GM18517 (cell line): Measurements from ENCODE around the gene OR11A1.

Source experiments
- ATAC-seq: cut with Tn5 transposase; IDR thresholded peaks from one replicate; pipeline ENCODE4 v1.9.1; 2021; ENCODE audit warnings: mild to moderate bottlenecking, moderate library complexity; ENCODE audit not compliant: unreplicated experiment

OR11A1 gene

GRCh38 chr6:29456971-29457370, at the start of gene OR11A1, which contains the start of gene OR2H1:
Gene OR11A1 (minus strand): TSS chr6:29457071. CDS start chr6:29427641, 29,430 bp downstream.
Gene OR2H1 (plus strand): TSS chr6:29457155. CDS start chr6:29461770, 4,615 bp downstream.
- no peak for ATAC-seq

GRCh38 chr6:29506446-29507067, 49.7 kb upstream of the OR11A1 start:
- no peak for ATAC-seq

- ATAC-seq: no peak
Observed at GRCh38 chr6:29505808-29506207, 48.9 kb upstream of the OR11A1 start.

GRCh38 chr6:29504961-29505360, 48.1 kb upstream of the OR11A1 start:
- ATAC-seq: no peak

GRCh38 chr6:29502597-29502996, 45.7 kb upstream of the OR11A1 start:
- ATAC-seq: no peak

- ATAC-seq: no peak
Observed at GRCh38 chr6:29502181-29502580, 45.3 kb upstream of the OR11A1 start.

- ATAC-seq: no peak
Observed at GRCh38 chr6:29501106-29501505, 44.2 kb upstream of the OR11A1 start.

DNA sequence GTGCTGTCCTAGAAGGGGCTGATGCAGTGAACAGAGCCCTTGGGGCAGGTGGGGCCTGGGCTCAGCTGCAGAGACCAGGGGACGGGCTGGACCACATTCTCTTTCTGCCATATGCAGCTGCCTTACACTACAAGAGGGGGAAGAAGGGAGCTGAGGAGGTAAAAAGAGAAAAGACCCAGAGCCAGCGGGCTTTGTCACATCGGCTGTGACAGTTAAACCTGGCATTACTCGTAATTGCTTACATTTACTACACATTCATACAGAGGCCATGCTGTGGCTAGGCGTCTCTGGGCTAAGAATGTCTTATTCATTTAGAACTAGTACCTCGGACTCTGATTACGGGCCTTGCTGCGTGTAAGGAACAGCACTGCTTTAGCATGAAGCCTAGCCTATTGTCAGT, 43.7 kb upstream of the OR11A1 start:
- ATAC-seq: no peak

- no peak for ATAC-seq
Observed at GRCh38 chr6:29499704-29500103, 42.8 kb upstream of the OR11A1 start.

DNA sequence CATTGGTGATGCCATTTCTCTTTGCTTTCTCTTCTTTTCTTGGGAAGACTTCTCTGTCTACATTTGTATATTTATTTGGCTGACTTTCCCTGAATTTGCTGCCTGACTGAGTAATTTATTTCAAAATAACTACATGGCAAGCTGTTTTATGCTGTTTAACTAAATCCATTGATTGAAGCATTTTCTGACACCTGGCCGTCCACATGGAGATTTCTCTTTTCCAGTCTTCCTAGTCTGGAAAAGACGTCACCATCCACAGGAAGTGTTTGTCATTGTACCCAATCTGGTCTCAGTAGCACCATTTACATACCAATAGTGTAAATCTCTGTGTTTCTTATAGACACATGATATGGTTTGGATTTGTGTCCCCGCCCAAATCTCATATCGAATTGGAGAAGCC, 40.1 kb upstream of the OR11A1 start:
- ATAC-seq: no peak

DNA sequence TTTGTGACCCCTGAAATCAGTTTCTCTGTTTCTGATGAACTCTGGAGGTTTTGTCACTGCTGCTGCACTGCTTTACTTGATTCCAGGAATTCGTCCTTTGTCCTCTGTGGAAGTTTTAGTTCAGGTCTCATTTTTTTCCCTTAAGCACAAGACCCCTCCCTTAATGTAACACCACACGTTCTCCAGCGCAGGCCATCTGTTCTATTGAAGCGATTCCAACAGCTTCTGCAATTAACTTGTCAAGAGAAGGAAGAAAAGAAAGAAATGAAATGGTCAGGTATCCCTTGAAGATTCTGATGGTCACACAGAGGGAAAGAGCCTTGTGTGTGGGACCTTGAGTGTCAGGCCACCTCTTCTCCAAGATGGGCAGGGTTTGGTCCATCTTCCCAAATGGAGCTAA, 38.7 kb upstream of the OR11A1 start:
- ATAC-seq: no peak

DNA sequence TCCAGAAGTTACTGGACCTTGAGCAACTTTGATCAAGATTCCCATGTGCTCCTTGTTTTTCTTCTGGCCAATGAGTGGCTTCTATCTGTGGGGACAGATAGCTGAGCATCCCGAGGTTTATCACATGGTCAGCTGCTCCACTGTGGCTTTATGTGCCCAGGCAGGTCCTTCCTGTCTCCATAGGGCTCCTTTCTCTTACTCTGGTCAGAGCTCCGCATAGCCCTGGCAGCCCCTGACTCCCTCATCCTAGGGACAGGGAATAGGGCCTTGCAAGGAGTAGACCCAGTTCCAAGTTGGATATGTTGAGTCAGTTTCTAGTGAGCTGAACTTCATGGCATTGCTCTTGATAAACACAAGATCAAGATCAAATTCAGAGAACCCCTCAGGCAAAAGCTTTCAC, 37.3 kb upstream of the OR11A1 start:
- ATAC-seq: no peak

DNA sequence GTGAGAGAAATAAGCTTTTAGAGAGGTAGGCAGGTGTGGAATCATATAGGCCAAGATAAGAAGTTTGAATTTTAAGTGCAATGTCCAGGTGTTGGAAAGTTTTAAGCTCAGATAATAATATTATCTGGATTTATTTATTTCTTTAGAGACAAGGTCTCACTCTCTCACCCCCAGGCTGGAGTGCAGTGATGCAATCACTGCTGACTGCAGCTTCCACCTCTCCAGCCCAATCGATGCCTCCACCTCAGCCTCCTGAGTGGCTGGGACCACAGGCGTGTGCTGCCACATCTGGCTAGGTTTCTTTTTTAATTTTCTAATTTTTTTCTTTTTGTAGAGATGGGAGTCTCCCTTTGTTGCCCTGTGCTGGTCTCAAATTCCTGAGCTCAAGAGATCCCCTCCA, 36.4 kb upstream of the OR11A1 start:
- ATAC-seq: no peak

DNA sequence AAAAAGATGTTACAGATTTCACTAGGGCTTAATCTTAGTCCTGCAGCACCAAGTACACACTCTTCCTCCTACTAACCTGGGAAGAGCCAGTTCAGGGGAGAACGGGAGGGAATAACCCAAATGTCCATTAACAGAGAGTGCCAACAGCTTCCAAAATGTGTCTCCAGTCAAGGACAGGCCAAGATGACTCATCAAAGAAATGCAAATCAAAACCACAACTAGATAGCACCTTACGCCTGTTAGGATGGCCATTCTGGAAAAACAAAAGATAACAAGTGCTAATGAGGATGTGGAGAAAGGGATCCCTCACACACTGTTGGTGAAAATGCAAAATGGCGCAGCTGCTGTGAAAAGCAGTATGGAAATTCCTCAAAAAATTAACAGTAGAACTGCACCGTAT, 34.7 kb upstream of the OR11A1 start:
- no peak for ATAC-seq

GRCh38 chr6:29490552-29490951, 33.7 kb upstream of the OR11A1 start:
- no peak for ATAC-seq

- ATAC-seq: no peak
Observed at GRCh38 chr6:29490055-29490454, 33.2 kb upstream of the OR11A1 start.

DNA sequence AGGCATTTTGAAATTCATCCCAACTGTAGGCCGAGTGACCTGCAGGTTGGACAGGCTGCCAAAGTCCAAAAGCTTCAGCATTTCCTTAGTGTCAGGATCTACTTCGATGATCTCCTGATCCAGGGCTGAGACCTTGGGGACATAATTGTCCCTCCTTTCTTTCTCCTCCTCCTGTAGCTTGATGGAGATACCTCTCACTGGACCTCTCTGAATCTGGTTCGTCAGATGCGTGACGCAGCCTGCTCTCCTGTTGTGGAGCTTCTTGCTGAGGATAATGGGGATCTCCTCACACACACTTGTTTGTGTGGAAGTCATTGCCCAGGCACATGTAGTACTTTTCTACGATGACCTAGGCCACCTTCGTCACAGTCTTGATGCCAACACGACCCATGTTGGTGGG, 32.4 kb upstream of the OR11A1 start:
- ATAC-seq: no peak

- no peak for ATAC-seq
Observed at GRCh38 chr6:29488874-29489273, 32.0 kb upstream of the OR11A1 start.

- no peak for ATAC-seq
Observed at GRCh38 chr6:29487660-29488059, 30.8 kb upstream of the OR11A1 start, which contains the start of gene MAS1L. Gene MAS1L (minus strand): TSS chr6:29487956. CDS start chr6:29487902, 54 bp downstream.

DNA sequence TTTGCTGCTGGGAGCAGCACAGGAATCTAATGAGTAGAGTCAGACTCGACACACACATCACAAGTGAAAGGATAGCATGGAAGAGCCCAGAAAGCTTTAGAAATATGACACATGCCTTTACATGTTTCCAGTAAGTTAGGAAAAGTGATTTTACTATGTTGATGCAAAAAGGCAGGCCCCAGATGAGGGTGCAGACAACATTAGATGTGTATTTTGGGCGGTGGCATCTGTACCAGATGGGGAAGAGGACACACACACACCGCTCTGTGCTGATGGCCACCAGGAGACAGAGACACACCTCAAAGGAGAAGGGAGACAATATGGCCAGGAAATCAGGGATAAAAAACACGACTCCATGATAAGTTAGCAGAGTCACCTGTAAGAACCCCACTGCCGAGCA, 30.3 kb upstream of the OR11A1 start:
- ATAC-seq: no peak

DNA sequence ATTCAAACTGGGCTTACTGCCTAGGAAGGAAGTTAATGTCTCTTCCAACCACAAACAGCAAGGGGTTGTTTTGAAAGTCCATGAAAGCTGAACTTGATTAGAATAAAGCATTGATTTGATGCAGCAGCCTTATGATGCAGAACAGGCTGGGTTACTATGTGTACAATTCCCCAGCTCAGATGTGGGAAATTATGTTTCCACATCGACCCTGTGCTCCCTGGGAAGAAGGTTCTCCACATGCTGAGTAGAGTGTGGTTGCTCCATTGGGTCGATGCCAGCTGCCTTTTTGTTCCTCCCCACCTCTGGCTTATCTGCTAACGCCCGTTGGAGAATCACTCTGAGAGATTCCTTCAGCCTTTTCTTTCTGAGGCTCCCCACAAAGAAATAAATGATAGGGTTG, 29.7 kb upstream of the OR11A1 start:
- ATAC-seq: no peak

GRCh38 chr6:29483735-29484134, 26.9 kb upstream of the OR11A1 start:
- no peak for ATAC-seq

- no peak for ATAC-seq
Observed at GRCh38 chr6:29483186-29483585, 26.3 kb upstream of the OR11A1 start.
